GDM1 (cell line): ENCODE data around the gene GLS2.
"Not testable (repeated sequence)": the region's sequence is repeated elsewhere in the genome, so short reads cannot be mapped to it uniquely, and the experiment has no call there.

ENCODE experiments used
- DNase-seq: peaks from one replicate; lab custom pipeline; 2025; lab: John Stamatoyannopoulos, UW

Gene GLS2

GRCh38 chr12:56488041-56488955 lies at the start of gene GLS2:
GLS2 (minus strand) TSS chr12:56488161; CDS start chr12:56488118, 43 bp downstream.
- no peak for DNase-seq

DNA sequence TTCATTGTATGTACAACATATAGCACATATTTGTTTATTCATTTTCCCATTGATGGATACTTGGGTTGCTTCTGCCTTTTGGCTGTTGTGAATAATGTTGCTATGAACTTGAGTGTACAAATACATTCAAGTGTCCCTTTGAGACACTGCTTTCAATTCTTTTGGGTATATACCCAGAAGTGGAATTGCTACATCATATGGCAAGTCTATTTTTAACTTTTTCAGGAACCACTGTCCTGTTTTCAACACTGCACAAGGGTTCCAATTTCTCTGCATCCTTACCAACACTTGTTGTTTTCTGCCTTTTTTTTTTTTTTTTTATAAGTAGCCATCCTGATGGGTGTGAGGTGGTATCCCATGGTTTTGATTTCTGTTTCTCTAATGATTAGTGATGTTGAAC lies 49.6 kb upstream of the GLS2 start:
- DNase-seq = no peak

GRCh38 chr12:56530390-56531055 lies 42.6 kb upstream of the GLS2 start:
- no peak for DNase-seq

GRCh38 chr12:56529656-56530055 lies 41.7 kb upstream of the GLS2 start:
- DNase-seq = no peak

- no peak for DNase-seq
These were observed 40.9 kb upstream of the GLS2 start for GRCh38 chr12:56528846-56529245.

GRCh38 chr12:56522411-56523193 lies 34.6 kb upstream of the GLS2 start:
- DNase-seq = no peak

DNA sequence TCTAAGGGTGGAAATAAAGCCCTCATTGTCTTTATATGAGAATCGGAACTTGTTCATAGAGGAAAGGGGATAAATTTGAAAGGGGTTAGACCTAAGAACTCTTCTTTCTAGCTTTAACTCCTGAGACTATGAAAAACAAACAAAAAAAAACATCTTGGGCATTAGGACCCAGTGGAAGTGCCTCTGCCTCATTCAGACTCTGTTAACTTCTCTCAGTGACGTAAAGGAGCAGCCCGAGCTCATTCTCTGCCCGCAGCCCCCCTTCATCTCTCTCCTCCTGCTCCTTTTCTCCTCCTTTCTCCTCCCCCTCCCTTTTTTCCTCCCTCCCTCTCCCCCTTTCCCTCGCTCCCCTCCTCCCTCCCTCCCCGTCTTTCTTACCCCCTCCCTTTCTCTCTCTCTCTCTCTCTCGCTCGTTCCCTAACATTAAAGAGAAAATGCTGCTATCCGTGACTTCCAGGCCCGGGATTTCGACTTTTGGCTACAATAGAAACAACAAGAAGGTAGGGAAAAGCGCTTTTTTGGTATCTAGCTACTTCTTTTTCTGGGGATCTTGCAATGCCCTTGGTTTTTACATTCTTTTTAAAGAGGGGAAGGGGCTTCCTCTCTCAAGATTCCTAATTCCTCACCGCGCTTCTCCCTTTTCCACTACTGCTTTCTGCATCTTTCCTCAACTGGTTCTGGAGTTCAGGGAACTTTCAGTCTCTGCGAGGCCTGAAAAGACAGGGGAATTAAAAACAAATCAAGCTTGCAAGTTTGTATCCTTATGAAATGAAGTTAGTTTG lies 33.8 kb upstream of the GLS2 start, which contains the start of gene RBMS2:
Gene RBMS2 (plus strand): TSS at position 231 of the 782 bp plus-strand sequence. CDS start 204 bp downstream, at position 435.
- peak; percentile 56 for DNase-seq

GRCh38 chr12:56521209-56521589 lies 33.2 kb upstream of the GLS2 start:
- DNase-seq = no peak

DNA sequence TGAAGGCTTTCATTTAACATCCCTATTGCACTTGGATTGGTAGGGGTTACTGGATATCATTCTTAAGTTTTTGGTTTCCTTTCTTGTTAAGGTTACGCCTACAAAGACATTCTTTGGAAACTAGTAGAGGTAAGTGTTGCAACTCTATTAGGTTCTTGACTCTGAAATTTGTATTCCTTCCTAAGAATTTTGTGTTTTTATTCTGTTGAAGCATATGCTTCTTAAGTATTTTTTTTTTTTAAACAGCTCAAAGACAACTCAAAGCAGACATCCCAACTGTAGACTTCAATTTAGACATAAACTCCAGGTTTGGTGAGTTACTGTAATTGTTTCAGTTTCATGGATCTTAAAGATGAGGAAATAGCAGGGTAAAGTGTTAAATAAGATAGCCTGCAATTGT lies 32.5 kb upstream of the GLS2 start:
- DNase-seq = no peak

- no peak for DNase-seq
These were observed 32.1 kb upstream of the GLS2 start for GRCh38 chr12:56520048-56520447.

- DNase-seq = no peak
These were observed 30.6 kb upstream of the GLS2 start for GRCh38 chr12:56518570-56518969.

- DNase-seq = no peak
These were observed 29.9 kb upstream of the GLS2 start for GRCh38 chr12:56517854-56518253.

- DNase-seq = not testable (repeated sequence)
These were observed 26.0 kb upstream of the GLS2 start for GRCh38 chr12:56514014-56514318.

GRCh38 chr12:56510786-56511185 lies 22.8 kb upstream of the GLS2 start:
- DNase-seq = no peak

DNA sequence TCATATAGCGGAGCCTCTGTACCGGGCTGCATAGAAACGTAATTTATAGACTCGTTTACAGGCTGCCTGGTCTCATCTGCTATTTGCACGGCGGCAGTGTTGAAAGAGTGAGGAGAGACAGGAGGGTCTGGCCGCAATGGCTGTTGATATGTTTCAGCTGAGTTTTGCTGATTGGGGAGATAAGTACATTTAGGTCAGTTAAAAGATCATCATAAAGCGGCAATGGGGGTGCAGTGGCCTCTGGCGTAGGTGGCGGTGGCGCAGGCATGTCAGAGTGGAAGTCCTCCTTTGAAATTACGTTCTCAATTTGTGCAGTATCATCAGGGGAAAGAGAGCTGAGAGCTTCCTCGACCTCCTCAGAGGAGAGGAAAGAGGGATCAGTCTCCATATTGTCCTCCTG lies 11.9 kb upstream of the GLS2 start:
- not testable (repeated sequence) for DNase-seq

GRCh38 chr12:56499452-56499851 lies 11.5 kb upstream of the GLS2 start:
- DNase-seq = not testable (repeated sequence)

DNA sequence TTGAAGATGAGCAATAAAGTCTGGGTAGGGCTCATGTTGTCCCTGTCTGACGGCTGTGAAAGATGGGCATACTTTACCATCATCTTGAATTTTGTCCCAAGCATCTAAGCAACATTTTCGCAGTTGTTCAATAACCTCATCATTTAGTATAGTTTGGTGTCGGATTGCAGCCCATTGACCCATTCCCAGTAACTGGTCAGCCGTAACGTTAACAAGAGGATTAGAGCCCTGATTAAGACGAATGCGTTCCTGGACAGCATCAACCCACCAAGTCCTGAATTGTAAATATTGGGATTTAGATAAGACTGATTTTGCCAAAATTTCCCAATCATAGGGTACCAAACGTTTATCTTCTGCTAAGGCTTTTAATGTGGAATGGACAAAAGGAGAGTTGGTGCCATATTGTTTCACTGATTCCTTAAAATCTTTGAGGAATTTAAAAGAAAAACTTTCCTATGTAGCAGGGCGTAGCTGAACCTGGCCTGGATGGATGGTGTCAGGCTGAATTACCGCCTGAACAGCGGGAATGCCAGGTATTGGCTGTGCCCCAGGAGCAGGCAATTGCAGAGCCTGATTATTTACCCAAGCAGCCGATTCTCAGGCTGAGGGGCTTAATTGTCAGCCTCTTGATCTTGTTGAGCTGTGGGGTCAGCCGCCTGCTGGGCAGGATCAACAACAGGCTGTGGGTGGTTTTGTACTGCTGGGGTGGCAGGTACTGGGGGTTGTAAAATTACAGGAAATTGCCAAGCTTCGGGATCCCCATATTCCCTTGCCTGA lies 10.4 kb upstream of the GLS2 start:
- DNase-seq = not testable (repeated sequence)

DNA sequence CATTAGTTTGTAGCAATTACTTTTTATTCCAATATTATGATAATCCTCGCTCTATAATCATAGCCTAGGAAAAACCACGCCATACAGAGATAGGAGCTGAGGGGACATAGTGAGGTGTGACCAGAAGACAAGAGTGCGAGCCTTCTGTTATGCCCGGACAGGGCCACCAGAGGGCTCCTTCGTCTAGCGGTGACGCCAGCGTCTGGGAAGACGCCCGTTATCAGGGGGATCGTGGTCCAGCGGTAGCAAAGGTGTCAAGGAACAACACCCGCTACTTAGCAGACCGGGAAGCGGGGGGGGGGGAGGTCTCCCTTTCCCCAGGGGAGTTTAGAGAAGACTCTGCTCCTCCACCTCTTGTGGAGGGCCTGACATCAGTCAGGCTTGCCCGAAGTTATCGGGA lies 8.7 kb upstream of the GLS2 start:
- not testable (repeated sequence) for DNase-seq

- not testable (repeated sequence) for DNase-seq
These were observed 6.5 kb upstream of the GLS2 start for GRCh38 chr12:56494481-56494880.

- DNase-seq = not testable (repeated sequence)
These were observed 6.1 kb upstream of the GLS2 start for GRCh38 chr12:56494106-56494415.
